A549 (cell line): ENCODE results near the gene TMEM151A. TPM values are rescaled to one million over a fixed set of nuclear protein-coding genes. Genes with fewer than 3 reads are reported as not detected.

Experiments
- ATAC-seq, 2 experiments: fragments of 200-7000 bp in 1 of 2; fragments of >200 bp in 1 of 2; cut with Nextera tagmentation in 1 of 2; cut with Tn5 transposase in 1 of 2; 3 replicates each; pipeline versions ENCODE4 v1.8.0 to v1.9.1; 2018 to 2020; ENCODE audit warnings: mild to moderate bottlenecking in 1 of 2, moderate library complexity in 1 of 2
- CTCF ChIA-PET: fragments of 300-600 bp; sonication (Branson Sonifier 250); formaldehyde crosslinking; extraction: SDS; loops from one replicate; lab custom pipeline; 2021; ENCODE audit warnings: antibody characterized with exemption, inconsistent platforms; lab: Yijun Ruan, JAX
- POLR2A ChIA-PET: fragments of 350-600 bp; formaldehyde crosslinking; extraction: SDS; loops from one replicate; lab custom pipeline; 2021; ENCODE audit warnings: antibody characterized with exemption, inconsistent platforms; lab: Yijun Ruan, JAX
- DNase-seq, 2 experiments: peaks; one replicate each; pipeline versions ENCODE4 v3.0.0 to v3.0.0-alpha.2; 2011 to 2016; ENCODE audit warnings: low read depth in 1 of 2, low spot score in 1 of 2
- FAIRE-seq: peaks from 2 replicates; lab custom pipeline; 2011; peaks lifted over from hg19 to GRCh38; lab: Jason Lieb, UNC
- H3K27ac ChIP-seq, 2 experiments: fragments of >200 bp; sonication (Bioruptor Twin); formaldehyde crosslinking; 3 replicates each; pipeline ENCODE4 v1.5.1; 2016 to 2017
- H3K4me1 ChIP-seq: fragments of >200 bp; sonication (Bioruptor Twin); formaldehyde crosslinking; 3 replicates; pipeline ENCODE4 v1.6.1; 2016
- H3K4me2 ChIP-seq: fragments of >200 bp; sonication (Bioruptor Twin); formaldehyde crosslinking; 3 replicates; pipeline ENCODE4 v1.6.1; 2016
- H3K4me3 ChIP-seq: fragments of >200 bp; sonication (Bioruptor Twin); formaldehyde crosslinking; 3 replicates; pipeline ENCODE4 v1.5.1; 2016
- H3K9me3 ChIP-seq: fragments of >200 bp; sonication (Bioruptor Twin); formaldehyde crosslinking; 3 replicates; pipeline ENCODE4 v1.6.1; 2016
- BHLHE40 ChIP-seq: IDR thresholded peaks from 2 replicates; pipeline ENCODE4 v1.6.1; 2012; ENCODE audit warnings: low read depth, low read length, inconsistent platforms
- CHD2 ChIP-seq: fragments of 150-350 bp; IDR thresholded peaks from 2 replicates; pipeline ENCODE4 v1.6.1; 2014; ENCODE audit warnings: low read length; ENCODE audit not compliant: partially characterized antibody
- CTCF ChIP-seq: fragments of >200 bp; sonication (Bioruptor Twin); formaldehyde crosslinking; IDR thresholded peaks from 3 replicates; pipeline ENCODE4 v1.5.1; 2016
- EHF ChIP-seq: fragments of 250-450 bp; sonication (Bioruptor Pico); IDR thresholded peaks from 2 replicates; pipeline ENCODE4 v1.5.0; 2020; ENCODE audit warnings: mild to moderate bottlenecking
- EP300 ChIP-seq, 2 experiments: fragments of >200 bp; sonication (Bioruptor Twin); formaldehyde crosslinking; IDR thresholded peaks; 2 replicates in 1 of 2; 3 replicates in 1 of 2; pipeline ENCODE4 v1.6.1; 2016 to 2017
- ESRRA ChIP-seq: fragments of 150-350 bp; IDR thresholded peaks from 2 replicates; pipeline ENCODE4 v1.6.1; 2014; ENCODE audit warnings: mild to moderate bottlenecking, low read length, borderline replicate concordance
- HDAC2 ChIP-seq: fragments of 200-600 bp; sonication (generic); IDR thresholded peaks from 2 replicates; pipeline ENCODE4 v1.6.1; 2016
- HMGXB4 ChIP-seq: fragments of 250-450 bp; sonication (Bioruptor Pico); IDR thresholded peaks from 2 replicates; pipeline ENCODE4 v1.5.0; 2021; ENCODE audit warnings: mild to moderate bottlenecking, moderate library complexity, borderline replicate concordance
- JUN ChIP-seq, 2 experiments: fragments of >200 bp; sonication (Bioruptor Twin); formaldehyde crosslinking; IDR thresholded peaks; 2 replicates in 1 of 2; 3 replicates in 1 of 2; pipeline ENCODE4 v1.6.1; 2016 to 2017
- KDM1A ChIP-seq: fragments of 200-600 bp; sonication (generic); IDR thresholded peaks from 2 replicates; pipeline ENCODE4 v1.6.1; 2016; ENCODE audit warnings: low read depth, mild to moderate bottlenecking
- KDM5A ChIP-seq: fragments of 200-600 bp; sonication (generic); IDR thresholded peaks from 2 replicates; pipeline ENCODE4 v1.6.1; 2016; ENCODE audit warnings: antibody characterized with exemption, mild to moderate bottlenecking
- MAFK ChIP-seq: fragments of 450-650 bp; IDR thresholded peaks from 2 replicates; pipeline ENCODE4 v1.6.1; 2014; ENCODE audit not compliant: partially characterized antibody
- NPAS2 ChIP-seq: fragments of 250-450 bp; sonication (Bioruptor Pico); IDR thresholded peaks from 2 replicates; pipeline ENCODE4 v1.8.0; 2022; ENCODE audit warnings: mild to moderate bottlenecking, moderate library complexity, borderline replicate concordance
- RAD21 ChIP-seq, 2 experiments: fragments of >200 bp in 1 of 2; sonication (Bioruptor Twin) in 1 of 2; formaldehyde crosslinking in 1 of 2; IDR thresholded peaks in 1 of 2; conservative IDR thresholded peaks in 1 of 2; 2 replicates in 1 of 2; 3 replicates in 1 of 2; pipeline ENCODE4 v1.6.1; 2012 to 2018; ENCODE audit warnings: inconsistent platforms in 1 of 2
- RARB ChIP-seq: fragments of 250-450 bp; sonication (Bioruptor Pico); IDR thresholded peaks from 2 replicates; pipeline ENCODE4 v1.8.0; 2021; ENCODE audit warnings: mild to moderate bottlenecking, moderate library complexity
- RCOR1 ChIP-seq: fragments of 150-350 bp; IDR thresholded peaks from 2 replicates; pipeline ENCODE4 v1.6.1; 2014; ENCODE audit warnings: antibody characterized with exemption, low read length, low read depth
- RFX5 ChIP-seq: fragments of 450-650 bp; IDR thresholded peaks from 2 replicates; pipeline ENCODE4 v1.7.1; 2014; ENCODE audit warnings: antibody characterized with exemption, mild to moderate bottlenecking, moderate library complexity
- RNF2 ChIP-seq: fragments of 200-600 bp; sonication (generic); IDR thresholded peaks from 2 replicates; pipeline ENCODE4 v1.6.1; 2016; ENCODE audit warnings: low read depth, mild to moderate bottlenecking, antibody characterized with exemption, moderate library complexity, borderline replicate concordance
- SREBF2 ChIP-seq: fragments of 450-650 bp; IDR thresholded peaks from 2 replicates; pipeline ENCODE4 v1.6.1; 2014; ENCODE audit warnings: mild to moderate bottlenecking, moderate library complexity
- whole genome bisulfite sequencing: methylation state at CpG from one replicate; pipeline ENCODE4 v1.1.6; 2017; ENCODE audit errors: missing lambda C conversion rate; 5-methylcytosine and 5-hydroxymethylcytosine counted together
- polyA plus RNA-seq, 4 experiments: library from polyadenylated mRNA; depleted of rRNA in 3 of 4; stranded (reverse); fragments of >200 nt; fragmentation: RNase III in 1 of 4; extraction: RNeasy Plus Mini Kit Qiagen cat#74134 plus additional on column Dnase treatment in 1 of 4; gene quantifications; 2 replicates in 3 of 4; 3 replicates in 1 of 4; pipeline ENCODE4 v1.2.3, GENCODE V29; 2011 to 2017
- TF ChIP-seq, protein P1 (sequence below): IDR thresholded peaks from 2 replicates; pipeline ENCODE4 v1.6.1; 2012
- TF ChIP-seq, protein P2 (sequence below): IDR thresholded peaks from 2 replicates; pipeline ENCODE4 v1.6.1; 2012; ENCODE audit warnings: low read depth, borderline replicate concordance
- TF ChIP-seq, protein P3 (sequence below): fragments of 250-450 bp; sonication (Bioruptor Pico); IDR thresholded peaks from 2 replicates; pipeline ENCODE4 v1.5.0; 2020; ENCODE audit warnings: low read depth, mild to moderate bottlenecking, moderate library complexity

The TMEM151A gene
- polyA plus RNA-seq, 2 of the 4 experiments (the other 2 are of a cell fraction), result 0.44 to 1.8 TPM

GRCh38 chr11:66324664-66325063 is 33.0 kb downstream of the TMEM151A start:
- CTCF ChIA-PET, result interaction anchor here (0.9 to 2.1 kb wide), 5 partner anchors 11 to 42 kb away, joined by 3 to 22 read pairs (median 5); partner anchors contain the start of gene RIN1
- FAIRE-seq (no peak), ATAC-seq (no peak), DNase-seq (no peak)
- POLR2A ChIA-PET, result interaction anchor here (1.0 kb wide), 1 partner anchor 12 kb away, joined by 6 read pairs; no protein-coding TSS in a partner anchor
- peak overlapping the region in 1 of 2 experiments; percentile 88; a peak in 2 of 6 replicates for H3K27ac ChIP-seq
- H3K4me2 ChIP-seq, result no peak overlapping the region; the same call in 2 of the 3 replicates
- H3K4me3 ChIP-seq, result no peak overlapping the region
- TF ChIP-seq MAFK (peak; percentile 50), EHF (CRISPR knock-in tag) (no peak)
- TF ChIP-seq, protein P1, sequence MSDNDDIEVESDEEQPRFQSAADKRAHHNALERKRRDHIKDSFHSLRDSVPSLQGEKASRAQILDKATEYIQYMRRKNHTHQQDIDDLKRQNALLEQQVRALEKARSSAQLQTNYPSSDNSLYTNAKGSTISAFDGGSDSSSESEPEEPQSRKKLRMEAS, result 0 out of 2 replicates have a peak, but pooled peaks have one; percentile 17
- H3K9me3 ChIP-seq, result no peaks in the 10 kb centered on the region
- 40% methylated on average over 10 of the region's 10 CpGs for WGBS
- H3K4me1 ChIP-seq, result peaks cover 37% of the 10 kb centered on the region

DNA sequence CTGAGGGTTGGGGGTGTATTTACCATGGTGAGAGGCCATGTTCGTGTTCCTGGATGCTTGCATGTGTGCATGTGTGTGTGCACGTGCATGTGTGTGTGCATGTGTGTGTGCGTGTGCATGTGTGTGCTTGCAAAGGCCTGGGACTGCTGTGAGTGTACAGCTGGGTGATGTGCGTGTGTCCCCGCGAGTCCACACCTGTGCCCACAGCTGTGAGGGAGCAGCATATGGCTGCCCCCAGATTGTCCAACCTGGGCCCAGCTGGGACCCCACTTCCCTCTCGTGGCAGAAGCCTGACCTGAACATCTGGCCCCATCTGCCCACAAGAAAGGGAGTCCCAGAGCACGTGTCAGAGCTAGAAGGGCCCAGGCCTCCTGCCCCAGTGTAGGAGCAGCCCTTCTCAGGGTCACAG is 33.6 kb downstream of the TMEM151A start:
- TF ChIP-seq RFX5 (no peak), HMGXB4 (CRISPR knock-in tag) (no peak), SREBF2 (no peak), RARB (no peak), KDM1A (no peak), RCOR1 (no peak), NPAS2 (CRISPR knock-in tag) (no peak), KDM5A (no peak), ESRRA (no peak), CHD2 (no peak), EP300 (IDR thresholded peaks at IDR 0.05) (no peak), RNF2 (no peak), RAD21 (conservative IDR thresholded peaks at IDR 0.05 in 1 of 2, IDR thresholded peaks at IDR 0.05 in 1 of 2) (no peak), BHLHE40 (no peak), HDAC2 (no peak), JUN (IDR thresholded peaks at IDR 0.05) (no peak), CTCF (no peak)
- TF ChIP-seq, protein P2, sequence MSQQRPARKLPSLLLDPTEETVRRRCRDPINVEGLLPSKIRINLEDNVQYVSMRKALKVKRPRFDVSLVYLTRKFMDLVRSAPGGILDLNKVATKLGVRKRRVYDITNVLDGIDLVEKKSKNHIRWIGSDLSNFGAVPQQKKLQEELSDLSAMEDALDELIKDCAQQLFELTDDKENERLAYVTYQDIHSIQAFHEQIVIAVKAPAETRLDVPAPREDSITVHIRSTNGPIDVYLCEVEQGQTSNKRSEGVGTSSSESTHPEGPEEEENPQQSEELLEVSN, result no peak
- TF ChIP-seq, protein P3, sequence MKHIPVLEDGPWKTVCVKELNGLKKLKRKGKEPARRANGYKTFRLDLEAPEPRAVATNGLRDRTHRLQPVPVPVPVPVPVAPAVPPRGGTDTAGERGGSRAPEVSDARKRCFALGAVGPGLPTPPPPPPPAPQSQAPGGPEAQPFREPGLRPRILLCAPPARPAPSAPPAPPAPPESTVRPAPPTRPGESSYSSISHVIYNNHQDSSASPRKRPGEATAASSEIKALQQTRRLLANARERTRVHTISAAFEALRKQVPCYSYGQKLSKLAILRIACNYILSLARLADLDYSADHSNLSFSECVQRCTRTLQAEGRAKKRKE, result no peak
- TF ChIP-seq, all 56 proteins: peak for 0
- 84% methylated on average over 8 of the region's 8 CpGs for WGBS
- POLR2A ChIA-PET, result interaction anchor here (1.0 kb wide), 1 partner anchor 13 kb away, joined by 6 read pairs; no protein-coding TSS in a partner anchor
- Histone ChIP-seq H3K27ac (peak overlapping the region in 1 of 2 experiments; percentile 88; a peak in 2 of 6 replicates), H3K4me3 (no peak overlapping the region), H3K4me1 (peaks cover 37% of the 10 kb centered on the region), H3K9me3 (no peaks in the 10 kb centered on the region), H3K4me2 (no peak overlapping the region; the same call in 2 of the 3 replicates)
- ATAC-seq (no peak), FAIRE-seq (no peak), DNase-seq (no peak)
- CTCF ChIA-PET, result interaction anchor here (0.9 to 2.1 kb wide), 6 partner anchors 10 to 43 kb away, joined by 3 to 22 read pairs (median 4); partner anchors contain the start of gene RIN1
